ENCODE results near the gene LEPROT.
"Not testable (repeated sequence)": the region's sequence is repeated elsewhere in the genome, so short reads cannot be mapped to it uniquely, and the experiment has no call there.

The LEPROT gene

DNA sequence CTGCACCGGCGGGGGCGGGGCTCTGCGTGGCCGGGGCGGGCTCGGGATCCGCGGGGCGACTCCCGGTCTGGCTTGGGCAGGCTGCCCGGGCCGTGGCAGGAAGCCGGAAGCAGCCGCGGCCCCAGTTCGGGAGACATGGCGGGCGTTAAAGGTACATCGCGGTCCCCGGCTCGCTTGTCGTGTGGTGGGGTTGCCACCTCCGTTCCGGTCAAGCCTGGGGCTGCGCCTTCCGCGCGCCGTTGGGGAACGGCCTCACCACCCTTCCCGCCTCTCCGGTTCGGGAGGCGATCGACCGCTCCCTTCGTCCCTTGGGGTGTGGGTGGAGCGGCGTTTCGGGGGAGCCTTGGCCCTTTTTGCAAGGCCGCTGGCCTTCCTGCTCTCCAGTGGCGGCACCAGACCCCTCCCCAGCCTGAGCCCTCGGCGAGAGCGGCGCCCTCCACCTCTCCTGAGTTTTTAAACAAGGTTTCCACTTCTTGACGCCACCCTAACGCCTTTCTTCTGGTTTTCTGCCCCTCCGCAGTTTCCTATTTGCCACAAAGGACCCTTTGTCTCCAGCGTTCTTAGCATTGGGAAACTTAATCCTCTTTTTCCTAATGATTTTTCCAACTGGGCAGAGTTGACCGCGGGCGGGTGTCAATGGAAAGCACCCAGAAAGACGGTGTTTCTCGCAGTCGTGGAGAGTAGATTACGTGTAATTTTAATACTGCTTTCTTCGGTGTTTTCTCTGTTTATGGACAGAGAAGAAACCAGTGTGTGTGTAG is at the start of gene LEPROT, which contains the start of gene LEPR:
TSS of gene LEPROT (plus strand) at position 79 of the 761 bp plus-strand sequence. CDS start at position 136, 57 bp downstream.
TSS of gene LEPR (plus strand) at position 79 of the 761 bp plus-strand sequence. CDS start 144,898 bp downstream, outside the sequence.
- no peak for DNase-seq (ENCODE audit: extremely low read depth in 1 of 2, low read depth in 1 of 2)

DNA sequence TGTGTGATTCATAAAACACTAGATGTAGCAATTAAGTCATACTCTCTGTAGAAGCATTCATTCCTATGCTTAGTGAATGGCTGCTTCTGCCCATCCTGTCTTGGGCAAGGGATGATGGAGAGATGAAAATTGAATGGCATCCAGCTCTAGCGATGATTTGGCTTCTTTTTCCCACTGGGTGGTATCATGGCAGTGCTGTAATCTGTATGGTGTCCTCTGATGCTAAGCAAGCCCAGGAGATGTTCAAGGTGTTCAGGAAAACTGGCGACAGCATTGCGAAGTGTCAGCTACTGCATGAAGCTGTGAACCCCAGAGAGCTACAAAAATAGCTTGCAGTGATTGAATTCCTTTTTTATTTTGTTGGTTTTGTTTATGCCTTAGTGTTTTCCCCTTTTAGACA is 48.9 kb upstream of the LEPROT start:
- no peak for DNase-seq (ENCODE audit: extremely low read depth in 1 of 2, low read depth in 1 of 2)

GRCh38 chr1:65372557-65372956 is 47.9 kb upstream of the LEPROT start:
- no peak for DNase-seq (ENCODE audit: extremely low read depth in 1 of 2, low read depth in 1 of 2)

DNA sequence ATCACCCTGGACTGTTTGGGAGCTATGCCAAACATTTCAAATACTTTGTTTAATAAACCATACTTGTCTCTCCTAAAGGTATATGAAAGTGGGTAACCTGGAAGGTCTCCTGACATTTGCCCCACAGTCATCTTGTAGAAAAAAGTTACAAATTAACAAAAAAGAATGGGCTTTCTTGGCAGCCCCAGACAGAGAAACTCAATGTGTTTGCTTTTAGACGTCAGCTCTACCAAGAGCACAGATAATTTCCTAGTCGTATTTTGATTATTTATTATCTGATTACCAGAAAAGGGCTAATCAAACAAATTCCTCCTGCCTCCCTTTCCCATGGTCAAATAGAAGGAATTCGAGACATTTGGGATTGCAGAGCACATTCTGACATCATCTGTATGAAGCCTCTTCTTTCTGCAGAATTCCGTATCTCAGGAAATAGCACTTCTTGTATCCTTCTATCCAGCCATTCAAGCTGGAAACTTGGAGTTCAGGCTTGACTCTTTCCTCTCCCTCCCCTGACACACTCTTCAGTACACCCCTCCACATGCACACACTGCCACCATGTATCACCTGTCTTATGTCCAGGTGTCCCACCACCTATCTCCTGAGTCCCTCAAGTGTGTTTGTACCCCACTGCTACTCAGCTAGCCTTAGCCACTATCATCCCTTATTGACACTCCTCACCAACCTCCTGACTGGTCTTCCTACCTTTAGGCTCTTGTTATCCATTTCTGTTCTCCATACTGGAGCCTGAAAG is 42.8 kb upstream of the LEPROT start:
- no peak for DNase-seq (ENCODE audit: extremely low read depth in 1 of 2, low read depth in 1 of 2)

DNA sequence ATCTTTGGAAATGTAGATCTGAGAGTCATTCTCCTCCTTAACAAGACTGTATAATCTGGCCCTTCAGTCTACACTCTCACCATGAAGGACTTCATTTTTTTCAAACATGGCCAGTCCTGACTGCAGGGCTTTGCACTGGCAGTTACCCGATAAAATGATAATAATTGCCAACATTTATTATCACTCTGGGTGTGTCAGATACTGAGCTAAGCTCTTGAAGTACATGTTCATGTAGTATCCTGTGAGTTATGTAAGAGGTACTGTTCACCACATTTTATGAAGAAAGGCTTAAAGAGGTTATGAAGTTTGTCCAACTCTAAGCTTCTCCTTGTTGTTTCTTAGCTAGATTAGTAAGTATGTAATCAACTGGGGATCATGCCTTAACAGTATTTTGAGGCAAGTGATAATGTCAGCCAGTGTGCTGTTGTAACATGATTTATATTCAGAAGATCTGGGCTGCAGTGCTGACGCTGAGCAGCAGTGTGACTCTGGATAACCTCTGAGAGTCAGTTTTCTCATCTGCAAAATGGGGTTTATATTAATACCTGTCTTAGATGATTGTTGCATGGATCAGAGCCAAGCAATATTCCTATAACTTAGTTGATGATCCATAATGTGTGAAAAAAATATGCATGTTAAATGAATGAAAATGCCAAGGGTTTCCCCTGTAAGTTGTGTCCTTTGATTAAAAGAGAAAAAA is 42.1 kb upstream of the LEPROT start:
- DNase-seq (ENCODE audit: extremely low read depth in 1 of 2, low read depth in 1 of 2) = no peak

- DNase-seq (ENCODE audit: extremely low read depth in 1 of 2, low read depth in 1 of 2) = not testable (repeated sequence)
Observed at GRCh38 chr1:65384426-65384825, 36.0 kb upstream of the LEPROT start.

DNA sequence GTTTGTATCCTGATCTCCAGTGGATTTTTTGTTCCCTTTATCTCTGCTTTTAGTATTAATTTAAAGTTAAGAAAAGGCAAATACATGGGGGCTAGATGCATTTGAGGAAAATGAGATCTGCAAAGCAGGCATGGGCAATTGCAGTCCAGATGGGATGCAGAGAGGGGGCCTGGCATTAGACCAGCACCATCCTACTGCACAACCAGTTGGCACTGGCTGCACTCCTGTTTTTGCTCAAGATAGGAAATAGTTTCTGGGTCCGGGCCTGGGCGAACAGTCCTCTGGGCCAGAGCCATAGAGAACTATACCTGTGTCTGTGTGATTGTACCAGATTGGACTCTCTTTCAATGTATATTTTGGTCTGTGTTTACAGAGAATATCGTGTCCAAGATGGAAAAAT is 34.0 kb upstream of the LEPROT start:
- DNase-seq (ENCODE audit: extremely low read depth in 1 of 2, low read depth in 1 of 2) = no peak

DNA sequence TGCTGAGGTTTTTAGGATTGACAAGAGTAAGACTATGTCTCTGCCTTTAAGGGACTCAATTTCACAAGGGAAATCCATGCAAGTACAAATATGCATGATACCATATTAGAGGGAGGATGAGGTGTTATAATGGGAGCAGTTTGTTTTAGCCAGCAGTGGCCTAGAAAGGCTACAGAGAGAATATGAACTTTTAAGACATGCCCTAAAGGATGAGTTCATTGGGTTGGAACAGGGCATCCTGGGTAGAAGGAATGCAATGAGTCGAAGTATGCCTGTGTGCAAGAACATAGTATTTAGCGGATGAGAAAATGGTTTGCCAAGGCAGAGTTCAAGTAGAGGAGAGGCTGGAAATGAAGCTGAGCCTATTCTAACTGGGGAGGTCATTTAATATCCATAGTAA is 32.6 kb upstream of the LEPROT start:
- DNase-seq (ENCODE audit: extremely low read depth in 1 of 2, low read depth in 1 of 2) = no peak

- DNase-seq (ENCODE audit: extremely low read depth in 1 of 2, low read depth in 1 of 2) = no peak
Observed at GRCh38 chr1:65388908-65389695, 31.4 kb upstream of the LEPROT start.

- no peak for DNase-seq (ENCODE audit: extremely low read depth in 1 of 2, low read depth in 1 of 2)
Observed at GRCh38 chr1:65392497-65392896, 28.0 kb upstream of the LEPROT start.

- no peak for DNase-seq (ENCODE audit: extremely low read depth in 1 of 2, low read depth in 1 of 2)
Observed at GRCh38 chr1:65393347-65393746, 27.1 kb upstream of the LEPROT start.

DNA sequence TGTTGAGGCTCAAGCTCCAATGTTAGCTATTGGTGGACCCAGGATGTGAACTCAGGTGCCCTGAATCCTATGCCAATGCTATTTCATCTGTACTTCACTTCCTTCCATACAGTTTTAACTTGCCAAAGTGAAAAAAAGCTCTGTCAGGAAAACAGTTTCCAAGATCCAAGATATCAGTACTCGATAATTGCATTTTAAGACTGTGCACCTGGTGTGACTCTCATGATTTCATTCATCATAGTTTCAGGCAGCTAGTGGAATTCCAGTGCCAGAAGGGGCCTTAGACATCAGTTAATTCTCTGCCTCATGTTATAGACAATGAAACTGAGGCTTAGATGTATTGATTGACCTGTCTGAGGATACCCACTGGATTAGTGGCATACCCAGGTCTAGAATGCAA is 26.5 kb upstream of the LEPROT start:
- DNase-seq (ENCODE audit: extremely low read depth in 1 of 2, low read depth in 1 of 2) = no peak

DNA sequence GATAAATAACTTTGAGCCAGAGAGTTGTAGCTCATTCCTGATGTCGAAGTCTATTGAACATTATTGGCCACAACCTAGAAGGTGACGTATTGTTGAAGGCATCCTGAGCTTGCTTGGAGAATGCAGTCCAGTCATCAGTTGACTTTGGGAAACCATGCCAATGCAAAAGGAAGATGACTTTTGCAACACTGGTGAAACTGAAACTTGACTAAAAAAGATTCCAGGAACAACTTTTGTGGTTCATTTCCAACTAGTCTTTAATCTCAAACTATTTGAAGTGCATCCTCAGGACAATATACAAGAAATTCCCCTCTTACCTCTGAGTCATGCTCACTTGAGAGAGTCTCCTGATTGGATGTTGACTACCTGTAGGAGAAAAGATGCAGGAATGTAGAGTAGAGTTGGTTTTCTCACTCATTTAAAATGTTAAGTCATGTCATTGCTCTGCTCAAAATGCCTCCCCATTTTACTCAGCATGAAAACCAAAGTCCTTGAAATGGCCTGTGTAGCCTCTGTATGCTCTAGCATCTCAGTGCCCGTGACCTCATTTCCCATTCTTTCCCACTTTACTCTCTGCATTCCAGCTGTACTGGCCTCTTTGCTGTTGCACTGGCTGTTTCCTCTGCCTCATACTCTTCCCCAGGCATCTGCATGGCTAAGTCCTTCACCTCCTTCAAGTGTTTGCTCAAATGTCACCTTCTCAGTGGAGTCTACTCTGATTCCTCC is 24.4 kb upstream of the LEPROT start:
- no peak for DNase-seq (ENCODE audit: extremely low read depth in 1 of 2, low read depth in 1 of 2)

DNA sequence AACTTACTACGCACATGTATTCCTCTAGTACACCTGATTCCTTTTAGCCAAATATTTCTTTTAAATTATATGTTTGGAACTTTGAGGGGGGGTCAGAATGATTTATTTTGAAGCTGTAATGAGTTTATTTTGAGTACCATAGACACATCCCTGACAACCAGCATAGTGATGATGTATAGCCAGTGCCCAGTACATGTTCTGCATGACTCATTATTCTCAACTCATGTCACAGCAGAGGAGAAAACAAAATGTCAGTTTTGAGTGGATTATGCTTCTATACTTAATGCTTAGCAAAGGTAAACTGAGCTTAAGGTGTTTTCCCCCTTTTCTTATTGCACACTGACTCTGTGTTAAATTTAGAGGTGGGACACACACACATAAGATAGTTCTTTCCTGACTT is 22.4 kb upstream of the LEPROT start:
- no peak for DNase-seq (ENCODE audit: extremely low read depth in 1 of 2, low read depth in 1 of 2)

DNA sequence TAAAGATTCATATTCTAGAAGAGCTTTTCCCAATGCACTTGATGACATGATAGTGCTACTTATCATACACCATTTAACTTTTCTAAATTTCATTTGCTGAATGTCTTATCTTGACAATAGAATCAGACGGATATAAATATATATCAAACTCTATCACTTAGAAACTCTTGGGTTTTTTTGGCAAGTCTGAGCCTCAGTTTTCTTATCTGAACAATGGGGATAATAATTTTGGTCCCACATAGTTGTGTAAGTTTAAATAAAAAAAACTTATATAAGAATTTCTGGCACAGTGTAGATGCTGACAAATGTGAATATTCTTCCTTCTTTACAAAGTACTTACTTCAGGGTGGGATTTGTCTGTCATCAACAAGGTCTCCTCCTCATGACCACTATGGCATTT is 21.5 kb upstream of the LEPROT start:
- no peak for DNase-seq (ENCODE audit: extremely low read depth in 1 of 2, low read depth in 1 of 2)

GRCh38 chr1:65401612-65402011 is 18.9 kb upstream of the LEPROT start:
- DNase-seq (ENCODE audit: extremely low read depth in 1 of 2, low read depth in 1 of 2) = no peak

- DNase-seq (ENCODE audit: extremely low read depth in 1 of 2, low read depth in 1 of 2) = no peak
Observed at GRCh38 chr1:65404941-65405340, 15.5 kb upstream of the LEPROT start.

- no peak for DNase-seq (ENCODE audit: extremely low read depth in 1 of 2, low read depth in 1 of 2)
Observed at GRCh38 chr1:65407877-65408276, 12.6 kb upstream of the LEPROT start.

DNA sequence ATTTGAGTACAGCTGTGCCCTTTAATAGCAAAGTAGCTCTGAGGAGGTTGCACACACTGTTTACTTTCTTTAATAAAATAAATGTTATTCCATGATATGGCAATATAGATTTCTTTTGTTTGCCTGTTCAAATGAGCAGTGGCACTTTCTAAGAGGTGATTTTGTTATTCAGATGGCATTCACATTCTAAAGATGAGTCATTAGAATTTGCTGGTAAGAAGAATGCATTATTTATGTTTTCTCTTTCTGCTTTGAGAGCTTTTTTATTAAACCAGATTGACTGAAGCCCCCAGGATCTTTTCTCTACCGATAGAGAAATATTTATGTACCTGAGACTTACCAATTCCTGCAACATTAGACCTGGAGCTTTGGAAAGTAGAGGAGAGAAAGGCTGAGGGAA is 11.2 kb upstream of the LEPROT start:
- no peak for DNase-seq (ENCODE audit: extremely low read depth in 1 of 2, low read depth in 1 of 2)

GRCh38 chr1:65409816-65410326 is 10.6 kb upstream of the LEPROT start:
- DNase-seq (ENCODE audit: extremely low read depth in 1 of 2, low read depth in 1 of 2) = no peak

All from activated CD8-positive, alpha-beta memory T cell treated with anti-CD3 and anti-CD28 coated beads for 1 hour (primary cell).